KBM-7 (cell line): Measurements from ENCODE around the gene ASIC3.

Experiments
- DNase-seq: peaks from one replicate; pipeline ENCODE4 v3.0.0-alpha.2; 2015
- in situ Hi-C: fragments of 300-500 bp; cut with MboI; formaldehyde crosslinking; loops from 2 replicates; pipeline ENCODE4 v1.14.3; 2020; ENCODE audit warnings: low sequenced_read_pairs, low pct_unique_long_range_greater_than_20kb, mixed read lengths

The ASIC3 gene

DNA sequence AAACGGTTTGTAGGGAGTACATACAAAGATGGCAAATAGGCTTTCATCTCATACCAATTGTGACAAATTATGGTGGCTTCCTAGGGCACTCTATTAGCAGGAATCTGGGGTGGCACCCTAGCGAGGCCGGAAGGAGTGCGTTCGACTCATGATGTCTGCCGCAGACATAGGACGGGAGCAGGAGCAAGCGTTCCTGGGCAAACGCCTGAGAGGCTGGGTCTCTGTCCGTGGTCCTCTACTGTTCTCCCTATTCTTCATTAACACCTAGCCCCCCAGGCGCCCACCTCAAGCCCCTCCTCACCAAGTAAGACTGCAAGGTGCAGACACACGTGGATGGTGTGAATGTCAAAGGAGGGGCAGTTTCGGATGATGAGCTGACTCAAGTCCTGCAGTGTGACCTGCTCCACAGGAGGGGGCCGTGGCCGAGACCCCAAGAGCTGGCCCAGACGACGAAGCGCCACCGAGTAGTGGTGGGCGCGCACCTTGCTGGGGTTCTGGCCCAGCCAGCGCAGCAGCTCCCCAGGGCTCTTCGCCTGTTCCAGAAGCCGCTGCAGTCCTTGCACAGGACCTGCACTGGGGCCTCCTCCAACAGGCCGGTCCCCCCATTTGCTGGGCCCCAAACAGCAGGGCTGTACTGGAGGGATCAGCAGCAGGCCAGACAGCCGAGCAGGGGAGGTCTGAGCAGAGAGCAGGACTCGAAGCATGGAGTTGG lies 31.0 kb downstream of the ASIC3 start:
- DNase-seq, result no peak
- in situ Hi-C loops, result no loop called here

DNA sequence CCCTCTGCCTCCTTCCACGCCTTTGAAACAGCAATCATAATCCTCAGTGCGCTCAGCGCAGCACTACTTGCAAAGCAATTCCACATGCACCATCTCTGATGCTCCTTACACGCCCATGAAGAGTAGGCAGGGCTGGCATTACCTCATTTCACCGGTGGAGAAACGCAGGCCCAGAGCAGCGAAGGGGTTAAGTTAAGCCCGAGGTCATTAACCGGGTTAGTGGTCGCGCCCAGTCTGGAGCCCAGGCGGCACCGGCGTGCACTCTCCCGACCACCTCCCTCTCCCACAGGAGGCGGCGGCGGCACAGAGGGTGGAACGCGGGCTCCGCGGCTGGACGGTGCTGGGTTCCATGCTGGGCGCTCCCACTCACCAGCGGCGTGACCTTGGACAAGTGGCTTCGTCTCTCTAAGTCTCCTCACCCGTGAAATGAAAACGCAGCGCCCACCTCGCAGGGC lies 31.8 kb downstream of the ASIC3 start:
- DNase-seq, result peak; percentile 26
- in situ Hi-C loops, result no loop called here

DNA sequence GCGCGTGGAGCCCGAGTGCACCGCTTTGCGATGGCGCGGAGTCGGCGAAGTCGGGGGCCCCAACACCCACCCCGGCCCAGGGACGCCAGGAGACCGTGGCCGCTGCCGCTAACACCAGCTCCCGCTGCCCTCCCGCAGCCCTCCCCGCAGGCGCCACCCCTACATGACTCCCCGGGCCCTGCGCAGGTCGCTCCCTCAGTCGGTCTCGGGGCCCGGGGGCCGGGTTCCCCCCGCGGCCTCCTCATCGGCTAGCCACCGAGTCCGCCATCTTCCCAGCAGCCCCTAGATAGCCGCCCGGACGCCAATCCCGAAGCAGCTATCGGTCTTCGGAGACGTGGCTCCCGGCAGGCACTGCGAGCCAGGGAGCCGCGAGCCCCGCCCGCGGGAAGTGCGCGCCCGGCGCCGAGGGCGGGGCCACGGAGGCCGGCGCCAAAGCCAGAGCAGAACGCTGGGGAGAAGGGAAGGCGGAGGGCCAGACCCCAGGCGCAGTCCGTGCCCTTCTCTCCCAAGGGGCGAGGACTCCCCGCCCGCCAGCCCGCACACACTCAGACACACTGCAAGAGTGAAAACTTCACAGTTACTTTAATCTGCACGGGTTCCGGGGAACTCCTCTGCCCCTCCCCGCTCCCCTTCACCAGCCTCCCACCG lies 32.3 kb downstream of the ASIC3 start, which contains the start of gene FASTK:
Gene FASTK, minus strand, starts transcription at position 288 of the 648 bp plus-strand sequence. Its CDS starts 43 bp downstream, at position 245.
- peak; percentile 89 for DNase-seq
- in situ Hi-C loops, result no loop called here

DNA sequence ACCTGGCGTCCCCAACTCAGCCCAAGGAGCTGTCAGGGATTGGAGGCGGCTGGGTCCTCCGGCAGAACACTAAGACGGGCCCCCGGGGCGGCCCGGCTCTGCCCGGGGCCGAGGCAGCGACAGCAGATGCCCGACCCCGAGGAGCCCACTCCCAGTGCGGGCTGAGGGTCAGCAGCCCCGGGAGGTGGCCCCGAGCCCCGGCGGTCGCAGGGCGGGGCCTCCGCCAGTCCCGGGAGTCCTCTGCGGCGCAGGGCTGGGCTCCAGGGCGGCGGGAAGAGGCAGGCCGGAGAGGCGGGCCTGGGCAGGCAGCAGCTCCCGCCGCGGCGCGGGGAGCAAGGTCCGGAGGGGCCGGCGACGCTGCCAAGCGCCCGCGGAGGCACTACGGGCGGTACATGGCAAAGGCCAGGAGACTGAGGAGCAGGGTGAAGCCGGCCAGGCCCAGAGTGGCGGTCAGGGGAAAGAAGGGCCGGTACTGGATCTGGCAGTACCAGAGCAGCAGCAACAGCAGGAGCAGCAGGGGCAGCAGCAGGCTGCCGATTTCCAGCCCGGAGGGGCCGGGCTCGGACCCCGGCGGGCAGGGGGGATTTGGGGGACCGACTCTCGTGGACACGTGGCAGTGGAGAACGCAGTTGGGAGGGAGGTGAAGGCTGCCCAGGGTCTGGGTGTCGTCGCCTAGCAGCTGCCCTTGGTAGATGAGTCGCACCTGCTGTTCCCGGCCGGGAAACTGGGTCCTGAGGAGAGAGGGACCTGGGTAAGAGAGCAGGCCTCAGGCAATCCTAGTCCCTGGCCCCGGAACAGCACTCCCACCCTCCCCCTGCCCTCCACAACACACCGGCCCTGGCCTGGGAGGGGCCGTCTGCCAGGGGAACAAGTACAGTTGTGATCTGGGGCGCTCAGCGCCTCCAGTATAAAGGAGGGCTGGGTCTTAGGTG lies 33.1 kb downstream of the ASIC3 start:
- in situ Hi-C loops, result no loop called here
- DNase-seq, result no peak

DNA sequence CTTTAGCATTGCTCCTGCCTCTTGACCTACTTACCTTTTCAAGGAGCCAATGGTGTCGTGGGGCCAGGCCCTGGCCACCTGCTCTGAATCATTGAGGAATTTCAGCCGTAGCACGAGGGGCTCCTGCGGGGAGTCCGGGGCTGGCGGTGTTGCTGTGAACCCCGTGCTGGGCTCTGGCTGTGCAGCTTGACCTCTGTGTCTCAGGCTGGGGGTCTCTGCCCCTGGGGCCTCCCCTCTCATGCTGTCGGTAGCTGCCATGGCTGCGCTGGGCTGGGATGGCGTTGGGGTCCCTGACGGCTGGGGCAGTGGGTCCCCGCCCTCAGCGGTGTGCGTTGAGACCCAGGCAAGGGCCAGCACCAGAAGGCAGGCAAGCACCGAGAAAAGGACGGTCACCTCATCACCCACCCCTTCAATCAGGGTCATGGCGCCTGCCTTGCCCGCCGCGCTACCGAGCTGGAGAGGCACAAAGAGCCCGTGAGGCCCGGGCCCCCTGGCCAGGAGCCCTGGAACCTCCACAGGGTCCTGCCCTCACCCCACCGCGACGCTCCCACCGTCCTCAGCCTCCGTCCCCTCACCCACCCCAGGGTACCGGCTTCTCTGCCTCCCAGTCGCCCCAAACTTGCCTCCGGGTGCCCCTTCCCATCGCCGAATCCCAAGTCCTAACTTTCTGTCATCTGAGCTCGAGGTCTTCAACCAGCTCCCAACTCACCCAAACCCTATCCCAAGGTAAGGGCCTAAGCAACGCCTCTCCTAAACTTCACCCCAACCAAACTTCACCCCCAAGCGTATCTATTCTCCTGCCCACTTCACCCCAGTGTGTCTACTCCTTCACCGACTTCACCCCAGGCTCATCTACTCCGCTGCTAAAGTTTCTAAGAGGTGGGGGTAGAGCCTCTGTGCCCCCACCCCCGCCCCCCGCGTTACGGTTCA lies 34.1 kb downstream of the ASIC3 start:
- in situ Hi-C loops, result no loop called here
- DNase-seq, result no peak

DNA sequence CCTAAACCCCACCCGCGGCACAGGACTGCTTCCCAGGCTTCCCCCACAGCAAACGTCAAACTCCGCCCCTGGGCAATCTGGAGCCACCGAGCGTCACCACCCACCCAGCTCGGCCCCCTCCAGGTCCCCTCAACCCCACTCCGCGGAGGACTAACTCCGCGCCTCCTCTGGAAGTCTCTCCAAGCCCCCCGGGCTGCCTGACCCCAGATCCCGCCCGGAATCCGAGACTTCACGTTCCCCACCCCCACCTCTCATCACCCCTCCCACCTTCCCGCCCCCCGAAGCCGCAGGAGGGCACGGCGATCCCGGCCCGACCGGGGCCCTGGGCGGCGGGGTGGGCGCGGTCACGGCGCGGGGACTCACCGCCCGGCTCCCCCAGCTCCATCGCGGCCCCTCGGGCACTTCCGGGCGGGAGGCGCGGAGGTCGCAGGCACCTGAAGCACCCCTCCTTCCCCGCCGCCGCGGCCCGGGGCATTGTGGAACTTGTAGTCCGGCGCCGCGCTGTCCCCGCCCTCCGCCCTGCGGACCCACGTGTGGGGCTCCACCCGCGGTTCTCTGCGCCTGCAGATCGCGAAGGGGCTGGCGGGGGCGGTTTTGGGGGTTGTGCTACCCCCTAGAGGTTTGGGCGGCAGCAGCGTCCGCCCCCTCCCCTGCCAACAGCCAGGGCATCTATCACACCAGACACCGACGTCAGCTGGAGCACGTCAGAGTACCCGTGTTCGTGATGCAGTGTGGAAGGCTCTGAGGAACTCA lies 34.9 kb downstream of the ASIC3 start, which contains the start of gene TMUB1:
Gene TMUB1, minus strand, starts transcription at position 423 of the 753 bp plus-strand sequence. CDS start 930 bp downstream, outside the sequence.
- in situ Hi-C loops, result no loop called here
- peak; percentile 65 for DNase-seq

DNA sequence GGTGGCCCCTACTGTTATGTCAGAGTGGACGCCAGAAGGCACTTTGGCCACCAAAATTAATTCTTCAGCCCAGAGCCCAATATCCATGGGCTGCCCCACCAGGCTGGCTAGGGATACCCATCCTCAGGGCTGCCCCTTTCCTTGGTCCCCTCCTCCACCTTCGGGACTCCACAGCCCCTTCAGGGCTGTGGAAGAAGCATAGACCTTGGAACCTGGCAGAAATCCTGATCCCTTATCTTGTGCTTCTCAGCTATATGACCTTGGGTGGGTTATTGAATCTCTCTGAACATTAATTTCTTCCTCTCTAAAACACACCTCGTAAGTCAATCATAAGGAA lies 35.5 kb downstream of the ASIC3 start:
- DNase-seq, result no peak
- in situ Hi-C loops, result no loop called here

DNA sequence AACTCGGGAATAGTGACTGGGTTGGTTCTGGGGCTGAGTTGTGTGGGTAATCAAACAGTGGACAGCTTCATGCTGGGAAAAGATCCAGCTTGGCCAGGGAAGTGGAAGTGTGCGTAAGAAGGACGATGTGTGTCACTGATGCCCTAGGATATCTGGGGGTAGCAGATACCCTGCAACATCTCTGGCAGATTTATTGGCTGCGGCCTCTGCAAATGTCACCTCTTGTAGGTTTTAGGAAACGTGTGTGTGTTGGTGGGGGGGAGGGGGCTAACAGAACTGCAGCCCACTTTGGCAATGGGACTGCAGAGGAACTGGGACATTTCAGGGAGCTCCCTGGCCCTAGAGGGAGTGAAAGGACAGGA lies 37.0 kb downstream of the ASIC3 start:
- in situ Hi-C loops, result no loop called here
- DNase-seq, result no peak

DNA sequence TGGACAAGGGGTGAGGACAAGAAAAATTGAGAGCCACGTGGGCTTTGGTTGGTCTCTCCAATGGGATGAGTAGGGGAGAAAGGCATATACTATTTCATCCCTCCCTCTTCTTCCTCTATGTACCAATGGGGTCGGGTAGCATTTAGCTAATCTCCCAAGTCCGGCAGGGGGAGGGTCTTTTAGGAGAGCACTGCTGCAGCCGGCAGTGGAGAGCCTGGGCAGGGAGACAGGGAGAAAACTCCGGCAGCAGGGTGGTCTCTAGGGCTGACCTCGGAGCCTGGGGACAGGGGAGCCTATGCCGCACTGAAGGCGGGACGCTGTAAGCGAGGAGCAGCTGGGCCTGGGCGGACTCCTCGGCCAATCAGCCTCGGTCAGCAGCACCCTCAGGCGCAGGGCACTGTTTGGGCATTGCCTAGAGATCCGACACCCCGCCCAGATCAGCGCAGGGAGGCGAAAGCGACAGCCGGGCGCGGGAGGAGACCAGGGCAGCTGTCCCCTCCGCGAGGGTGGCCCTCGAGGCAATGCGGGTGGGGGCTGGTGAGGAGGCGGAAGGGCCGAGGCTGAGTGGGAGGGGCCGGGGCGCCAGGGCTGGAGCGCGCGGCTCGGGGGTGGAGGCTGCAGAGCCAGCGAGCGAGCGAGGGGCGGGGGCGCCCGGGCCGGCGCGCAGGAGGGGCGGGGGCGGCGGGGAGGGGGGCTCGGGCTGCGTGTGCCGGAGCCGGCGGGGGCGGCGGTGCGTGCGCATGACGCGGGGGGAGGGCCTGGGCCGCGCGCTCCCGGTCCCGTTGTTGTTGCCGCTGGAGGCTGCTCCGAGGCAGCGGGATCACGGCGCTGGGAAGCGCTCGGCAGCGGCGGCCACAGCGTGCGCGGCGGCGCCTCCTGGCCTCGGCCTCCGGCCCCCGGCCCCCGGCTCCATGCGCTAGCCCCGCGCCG lies 37.6 kb downstream of the ASIC3 start, which contains the start of gene AGAP3:
Gene AGAP3, plus strand, starts transcription at position 785 of the 930 bp plus-strand sequence. CDS start 267 bp downstream, outside the sequence.
- in situ Hi-C loops, result no loop called here
- peak; percentile 66 for DNase-seq

DNA sequence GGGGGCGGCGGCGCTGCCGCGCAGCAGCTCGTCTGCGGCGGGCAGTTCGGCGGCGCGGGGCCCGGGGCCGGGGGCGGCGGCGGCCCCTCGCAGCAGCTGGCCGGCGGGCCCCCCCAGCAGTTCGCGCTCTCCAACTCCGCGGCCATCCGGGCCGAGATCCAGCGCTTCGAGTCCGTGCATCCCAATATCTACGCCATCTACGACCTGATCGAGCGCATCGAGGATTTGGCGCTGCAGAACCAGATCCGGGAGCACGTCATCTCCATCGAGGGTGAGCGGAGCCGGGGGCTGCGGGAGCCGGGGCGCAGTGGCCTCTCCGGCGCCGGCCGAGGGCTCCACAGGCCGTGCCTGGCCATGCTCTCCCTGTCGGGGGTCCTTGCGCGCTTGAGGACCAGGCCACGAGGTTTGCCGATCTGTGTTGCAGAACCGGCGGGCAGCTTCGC lies 38.5 kb downstream of the ASIC3 start:
- in situ Hi-C loops, result no loop called here
- DNase-seq, result no peak

DNA sequence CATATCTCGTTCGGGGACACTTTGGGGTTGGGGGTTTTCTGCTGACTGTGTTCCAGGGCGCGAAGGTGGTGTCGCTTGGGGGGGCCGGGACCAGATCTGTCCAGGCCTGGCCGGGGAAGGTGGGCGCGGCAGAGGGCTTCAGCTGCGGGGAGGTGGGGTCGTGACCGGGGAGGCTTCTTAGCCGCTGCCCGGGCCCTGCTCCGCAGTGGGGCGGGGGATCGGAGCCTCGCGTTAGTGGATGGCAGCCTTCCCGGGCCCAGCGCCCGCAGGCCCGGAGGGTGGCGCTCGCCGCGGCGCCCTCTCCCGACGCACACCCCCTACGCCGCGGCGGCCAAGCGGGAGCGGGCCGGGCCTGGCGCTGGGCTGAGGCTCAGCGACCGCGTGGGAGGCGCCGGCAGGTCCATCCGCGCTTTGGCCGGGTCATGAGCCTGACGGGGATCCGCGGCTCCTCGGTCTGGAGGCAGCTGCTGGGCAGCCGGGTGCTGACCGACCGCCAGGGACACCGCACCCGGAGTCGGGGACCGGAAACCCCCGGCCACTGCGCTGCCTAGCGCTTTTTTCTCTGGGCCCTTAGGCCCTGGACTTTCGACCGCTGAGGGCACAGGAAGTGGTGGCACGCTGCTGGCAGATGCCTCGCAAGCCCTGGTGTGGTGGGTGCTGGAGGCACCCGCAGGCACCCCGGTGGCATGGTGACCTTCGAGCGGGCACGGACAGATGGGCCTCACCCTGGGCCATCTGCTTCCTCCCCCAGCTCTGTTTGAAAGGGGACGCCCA lies 39.1 kb downstream of the ASIC3 start:
- peak; percentile 38 for DNase-seq
- in situ Hi-C loops, result no loop called here

DNA sequence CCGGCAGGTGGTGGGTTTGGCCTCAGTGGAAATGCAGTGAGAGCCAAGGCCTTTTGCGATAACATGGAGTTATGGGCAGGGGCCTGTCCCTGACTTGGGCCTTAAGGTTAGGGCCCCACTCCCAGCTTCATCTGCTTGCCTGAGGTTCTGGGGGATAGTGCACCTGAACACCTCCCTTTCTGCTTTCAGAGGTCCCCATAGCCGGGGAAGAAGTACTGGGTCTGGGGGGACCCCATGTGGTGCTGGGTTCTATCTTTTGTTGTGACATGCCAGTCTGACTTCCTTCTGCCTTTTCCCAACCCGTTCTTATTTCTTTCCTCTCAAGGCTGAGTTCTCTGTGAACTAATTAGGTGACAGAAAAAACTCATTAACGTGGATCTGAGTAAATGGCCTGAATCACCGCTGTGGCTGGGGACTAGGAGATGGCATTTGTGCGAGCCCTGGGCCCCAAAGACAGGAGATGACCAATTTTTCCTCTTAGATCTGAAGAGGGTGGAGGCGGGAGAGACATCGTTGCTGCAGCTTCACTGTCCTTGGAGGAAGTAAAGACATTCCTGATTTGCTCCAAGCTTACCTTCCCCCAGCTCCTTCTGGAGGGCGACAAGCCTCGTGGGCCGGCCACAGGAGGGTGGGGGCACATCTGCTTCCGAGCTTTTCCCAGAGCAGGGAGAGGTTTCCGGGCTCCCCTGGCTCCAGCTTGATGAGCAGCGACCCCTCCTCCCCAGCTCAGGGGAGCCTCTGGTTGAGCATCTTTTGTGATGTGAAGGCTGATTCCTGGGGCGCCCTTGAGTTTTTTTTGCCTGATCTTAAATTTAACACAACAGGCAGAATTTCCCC lies 39.9 kb downstream of the ASIC3 start:
- in situ Hi-C loops, result no loop called here
- peak; percentile 41 for DNase-seq

DNA sequence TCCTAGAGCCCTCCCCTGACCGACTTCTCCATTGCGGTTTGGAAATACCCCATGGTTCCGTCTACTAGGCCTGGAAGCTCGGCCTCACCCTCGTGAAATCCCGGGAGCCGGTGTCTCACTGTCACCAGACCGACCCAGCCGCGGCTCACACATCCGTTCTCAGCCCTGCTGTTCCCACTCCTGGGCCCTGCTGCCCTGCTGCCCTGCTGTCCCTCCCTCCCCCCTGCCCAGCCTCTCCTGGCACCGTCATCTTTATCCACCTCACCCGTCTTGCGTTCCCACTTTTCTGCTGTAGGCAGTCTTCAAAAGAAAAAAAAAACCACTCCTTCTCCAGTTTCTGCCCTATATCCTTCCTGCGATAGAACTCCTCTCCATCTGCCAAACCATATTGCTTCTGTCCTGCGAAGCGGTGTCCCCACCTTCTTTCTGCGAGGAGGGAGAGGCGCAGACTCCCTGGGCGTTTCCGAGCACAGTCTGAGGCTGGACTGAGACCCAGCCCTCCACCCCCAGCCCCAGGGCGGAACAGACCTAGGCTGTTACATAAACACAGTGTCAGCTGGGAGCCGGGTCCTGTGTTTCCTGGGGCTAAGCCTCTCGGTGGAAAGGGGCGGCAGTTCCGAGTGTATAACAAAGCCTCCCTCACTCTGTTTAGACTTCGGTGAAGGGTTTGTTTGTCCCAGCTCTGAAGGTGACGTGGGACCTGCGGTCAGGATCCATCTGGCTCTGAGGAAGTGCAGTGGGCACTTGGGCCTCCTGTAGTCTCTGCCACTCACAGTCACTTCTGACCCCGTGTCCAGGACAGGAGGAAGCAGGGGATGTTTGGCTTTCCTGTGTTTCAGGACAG lies 40.7 kb downstream of the ASIC3 start:
- DNase-seq, result peak; percentile 73
- in situ Hi-C loops, result no loop called here

DNA sequence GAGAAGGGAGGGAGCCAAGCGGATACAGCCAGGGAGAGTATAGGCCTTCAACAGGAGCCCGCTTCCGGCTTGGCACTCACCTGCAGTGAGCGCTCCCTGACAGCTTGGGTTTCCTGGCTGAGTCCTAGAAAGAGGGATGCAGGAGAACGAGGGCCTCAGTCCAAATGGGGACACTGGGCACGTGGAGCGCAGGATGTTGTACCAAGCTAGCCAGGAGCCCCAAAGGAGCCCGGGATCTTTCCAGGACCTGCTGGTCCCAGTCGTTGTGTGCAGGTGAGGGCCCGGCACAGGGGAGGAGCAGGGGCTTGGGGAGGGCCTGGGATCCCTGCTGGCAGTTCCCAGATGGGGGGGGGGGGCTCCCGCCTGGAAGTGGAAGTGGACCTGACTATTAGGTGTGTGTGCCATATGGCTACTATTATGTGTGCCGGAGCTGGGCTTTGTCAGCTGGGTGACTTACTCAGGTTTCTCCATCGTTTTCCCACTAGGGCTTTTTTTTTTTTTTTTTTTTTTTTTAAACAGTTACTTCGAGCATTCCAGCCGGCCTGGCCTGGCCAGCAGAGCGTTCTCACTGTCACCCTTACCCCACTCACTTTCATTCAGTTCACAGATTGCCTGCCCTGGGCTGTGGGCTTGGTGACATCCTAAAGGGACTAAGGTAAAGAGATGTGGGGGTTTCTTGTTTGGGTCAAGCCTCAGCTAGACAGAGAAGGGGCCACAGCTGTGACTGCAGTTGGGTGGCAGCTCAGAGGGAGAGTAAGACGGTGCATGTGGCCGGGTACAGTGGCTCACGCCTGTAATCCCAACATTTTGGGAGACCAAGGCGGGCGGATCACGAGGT lies 41.8 kb downstream of the ASIC3 start:
- in situ Hi-C loops, result no loop called here
- no peak for DNase-seq
